ENCODE results near the gene TRIO.

The TRIO gene

DNA sequence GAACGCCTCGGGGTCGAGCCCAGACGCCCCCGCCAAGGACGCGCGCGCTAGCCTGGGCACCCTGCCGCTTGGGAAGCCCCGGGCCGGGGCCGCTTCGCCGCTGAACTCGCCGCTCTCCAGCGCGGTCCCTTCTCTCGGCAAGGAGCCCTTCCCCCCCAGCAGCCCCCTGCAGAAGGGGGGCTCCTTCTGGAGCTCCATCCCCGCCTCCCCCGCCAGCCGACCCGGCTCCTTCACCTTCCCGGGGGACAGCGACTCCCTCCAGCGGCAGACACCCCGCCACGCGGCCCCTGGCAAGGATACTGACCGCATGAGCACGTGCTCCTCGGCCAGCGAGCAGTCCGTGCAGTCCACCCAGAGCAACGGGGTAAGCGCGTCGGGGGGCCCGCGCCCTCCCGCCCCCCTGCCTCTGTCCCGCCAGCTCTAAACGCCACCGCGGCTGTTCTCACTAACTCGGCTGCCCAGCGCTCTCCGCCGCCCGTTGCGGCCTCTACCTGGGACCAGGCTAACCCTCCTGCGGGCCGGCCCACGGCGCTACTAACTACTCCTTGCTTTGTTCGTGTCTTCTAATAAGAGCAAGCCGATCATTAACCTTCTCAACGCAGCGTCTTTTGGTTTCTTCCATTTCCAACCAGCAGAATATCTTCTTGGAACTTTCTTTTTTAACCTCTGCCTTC lies 344.9 kb downstream of the TRIO start:
- no peak for DNase-seq (ENCODE audit: low read depth)

DNA sequence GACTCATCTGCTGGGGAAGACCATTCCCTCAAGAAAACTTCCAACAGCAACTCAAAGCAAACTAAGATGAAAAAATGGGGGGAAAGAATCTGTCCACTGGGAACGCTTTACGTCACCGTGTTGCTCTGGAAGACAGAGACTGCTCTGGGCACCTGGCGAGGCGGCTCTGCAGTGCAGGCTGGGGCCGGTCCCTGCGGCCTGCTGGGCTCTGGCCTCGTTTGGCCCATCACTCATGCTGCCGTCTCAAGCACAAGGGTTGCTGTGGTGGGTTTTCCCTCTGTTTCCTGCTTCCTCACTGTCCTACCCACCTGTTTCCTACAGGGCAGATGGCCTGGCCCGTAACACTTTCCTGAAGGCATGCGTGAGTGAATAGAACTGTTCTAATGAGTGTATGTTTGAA lies 345.6 kb downstream of the TRIO start:
- no peak for DNase-seq (ENCODE audit: low read depth)

DNA sequence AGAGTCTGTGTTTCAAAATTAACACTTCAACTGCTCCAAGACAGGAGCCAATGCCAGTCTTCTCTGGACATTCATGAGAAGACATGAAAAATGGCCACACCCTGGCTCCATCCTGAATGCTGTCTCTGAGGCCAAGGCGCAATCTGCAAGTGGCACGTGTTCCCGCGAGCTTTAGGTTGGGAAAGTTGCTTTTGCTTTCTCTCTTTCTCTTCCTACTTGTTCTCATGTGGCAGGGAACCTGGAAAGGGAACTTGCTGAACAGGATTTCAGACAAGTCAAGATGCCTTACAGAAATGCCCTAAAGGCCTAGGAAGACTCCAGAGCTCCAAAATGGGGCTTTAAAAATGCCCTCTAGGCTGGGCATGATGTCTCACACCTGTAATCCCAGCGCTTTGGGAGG lies 346.5 kb downstream of the TRIO start:
- DNase-seq (ENCODE audit: low read depth): no peak

DNA sequence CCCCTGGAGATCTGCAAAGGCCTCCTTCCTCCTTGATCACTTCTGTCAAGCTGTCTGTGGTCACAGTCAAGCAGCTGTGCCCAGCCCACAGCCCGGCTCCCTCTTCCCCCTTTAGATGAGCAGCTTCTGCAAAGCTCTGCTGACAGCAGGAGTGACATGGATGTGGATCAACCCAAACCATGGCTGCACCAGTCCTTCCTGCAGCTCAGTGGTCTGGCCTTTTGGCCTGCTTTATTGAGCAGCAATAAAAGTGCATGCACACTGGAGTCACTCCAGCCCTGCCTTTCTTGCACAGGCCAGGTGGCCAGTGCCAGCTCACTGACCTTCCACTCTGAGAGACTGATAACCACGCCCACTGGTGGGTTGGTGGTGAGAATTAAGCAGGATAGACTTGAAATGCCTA lies 347.2 kb downstream of the TRIO start:
- no peak for DNase-seq (ENCODE audit: low read depth)

DNA sequence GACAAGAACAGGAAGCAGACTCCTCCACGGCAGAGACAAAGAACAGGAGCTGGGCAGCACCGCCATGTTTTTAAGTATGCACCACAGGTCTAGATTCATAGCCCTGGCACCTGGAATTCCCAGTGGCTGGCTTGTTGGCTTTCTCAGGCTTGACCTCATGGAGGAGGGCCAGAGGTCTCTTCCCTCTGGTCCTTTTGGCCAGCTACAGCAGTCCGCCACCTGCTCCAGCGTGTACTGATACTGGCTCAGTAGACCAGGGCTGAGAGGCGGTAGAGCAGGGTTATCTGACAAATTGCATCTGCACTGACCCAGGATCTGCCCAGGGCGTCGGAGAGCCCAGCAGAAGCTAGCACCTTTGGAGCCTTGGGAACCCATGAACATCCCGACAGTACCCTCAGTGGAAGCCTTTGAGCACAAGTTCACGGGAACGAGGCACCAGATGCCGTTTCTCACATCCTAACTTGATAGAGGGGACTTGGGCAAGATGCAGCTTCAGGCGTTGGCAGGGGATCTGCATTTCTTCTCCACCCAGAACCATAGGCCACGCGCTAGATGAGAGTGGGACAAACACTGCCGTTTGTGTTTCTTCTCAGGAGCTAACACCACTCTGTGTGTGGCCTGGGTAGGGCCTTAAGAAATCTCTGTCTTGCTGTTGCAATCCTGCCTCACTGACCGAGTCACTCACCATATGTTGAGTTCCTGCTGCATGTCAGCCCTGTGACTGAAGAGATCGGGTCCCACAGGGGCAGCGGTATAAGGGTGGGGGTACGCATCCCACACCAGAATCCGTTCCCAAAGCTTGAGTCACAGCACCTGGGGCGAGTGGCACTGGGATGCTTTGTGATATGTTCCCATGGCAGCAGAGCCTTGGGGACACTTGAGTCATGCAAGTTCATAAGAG lies 348.1 kb downstream of the TRIO start:
- peak; percentile 79 for DNase-seq (ENCODE audit: low read depth)

DNA sequence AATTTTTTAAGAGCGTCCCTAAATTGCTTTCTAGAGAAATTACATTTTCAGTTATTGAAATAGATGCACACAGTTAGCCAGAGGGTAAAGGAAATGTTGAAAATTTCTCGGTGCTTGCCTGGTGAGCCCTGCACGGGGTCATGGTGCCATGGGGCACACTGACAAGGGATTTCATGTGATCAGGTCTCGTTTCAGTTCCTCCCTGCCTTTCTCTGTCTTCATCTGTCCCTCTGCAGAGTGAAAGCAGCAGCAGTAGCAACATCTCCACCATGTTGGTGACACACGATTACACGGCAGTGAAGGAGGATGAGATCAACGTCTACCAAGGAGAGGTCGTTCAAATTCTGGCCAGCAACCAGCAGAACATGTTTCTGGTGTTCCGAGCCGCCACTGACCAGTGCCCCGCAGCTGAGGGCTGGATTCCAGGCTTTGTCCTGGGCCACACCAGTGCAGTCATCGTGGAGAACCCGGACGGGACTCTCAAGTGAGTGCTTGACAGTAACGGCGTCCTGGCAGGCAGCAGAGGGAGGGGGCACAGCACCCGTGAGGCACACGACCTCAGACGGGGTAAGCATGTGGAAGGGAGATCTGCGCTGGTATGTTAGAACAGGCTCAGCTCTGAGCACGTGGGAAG lies 349.3 kb downstream of the TRIO start:
- DNase-seq (ENCODE audit: low read depth): no peak

DNA sequence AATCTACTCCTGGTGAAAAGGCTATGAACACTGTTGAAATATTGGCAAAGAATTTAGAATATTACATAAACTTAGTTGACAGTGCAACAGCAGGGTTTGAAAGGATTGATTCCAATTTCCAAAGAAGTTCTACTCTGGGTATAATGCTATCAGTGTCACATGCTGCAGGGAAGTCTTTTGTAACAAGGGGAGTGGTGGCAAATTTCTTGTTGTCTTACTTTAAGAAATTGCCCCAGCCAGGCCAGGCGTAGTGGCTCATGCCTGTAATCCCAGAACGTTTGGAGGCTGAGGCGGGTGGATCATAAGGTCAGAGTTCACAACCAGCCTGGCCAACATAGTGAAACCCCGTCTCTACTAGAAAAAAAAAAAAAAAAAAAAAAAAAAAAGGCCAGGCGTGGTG lies 352.2 kb downstream of the TRIO start:
- DNase-seq (ENCODE audit: low read depth): no peak

DNA sequence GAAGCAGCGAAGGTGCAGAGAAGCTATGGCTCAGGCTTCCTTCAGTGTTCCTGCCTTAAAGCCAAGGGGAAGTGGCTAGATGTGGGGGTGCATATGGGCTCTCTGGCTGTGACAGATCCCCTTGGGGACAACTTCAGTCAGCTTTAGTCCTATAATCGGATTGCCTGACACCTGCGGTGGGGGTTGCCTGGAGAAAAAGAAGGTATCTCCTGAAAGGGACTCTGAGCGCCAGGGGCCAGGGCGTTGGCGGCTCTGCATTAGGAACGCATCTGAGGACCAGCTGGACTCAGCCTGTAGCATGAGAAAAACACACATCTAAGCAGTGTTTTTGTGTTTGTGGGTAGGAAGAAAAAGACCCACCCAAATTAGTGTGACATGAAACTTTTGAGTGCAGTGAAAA lies 354.2 kb downstream of the TRIO start:
- DNase-seq (ENCODE audit: low read depth): no peak

DNA sequence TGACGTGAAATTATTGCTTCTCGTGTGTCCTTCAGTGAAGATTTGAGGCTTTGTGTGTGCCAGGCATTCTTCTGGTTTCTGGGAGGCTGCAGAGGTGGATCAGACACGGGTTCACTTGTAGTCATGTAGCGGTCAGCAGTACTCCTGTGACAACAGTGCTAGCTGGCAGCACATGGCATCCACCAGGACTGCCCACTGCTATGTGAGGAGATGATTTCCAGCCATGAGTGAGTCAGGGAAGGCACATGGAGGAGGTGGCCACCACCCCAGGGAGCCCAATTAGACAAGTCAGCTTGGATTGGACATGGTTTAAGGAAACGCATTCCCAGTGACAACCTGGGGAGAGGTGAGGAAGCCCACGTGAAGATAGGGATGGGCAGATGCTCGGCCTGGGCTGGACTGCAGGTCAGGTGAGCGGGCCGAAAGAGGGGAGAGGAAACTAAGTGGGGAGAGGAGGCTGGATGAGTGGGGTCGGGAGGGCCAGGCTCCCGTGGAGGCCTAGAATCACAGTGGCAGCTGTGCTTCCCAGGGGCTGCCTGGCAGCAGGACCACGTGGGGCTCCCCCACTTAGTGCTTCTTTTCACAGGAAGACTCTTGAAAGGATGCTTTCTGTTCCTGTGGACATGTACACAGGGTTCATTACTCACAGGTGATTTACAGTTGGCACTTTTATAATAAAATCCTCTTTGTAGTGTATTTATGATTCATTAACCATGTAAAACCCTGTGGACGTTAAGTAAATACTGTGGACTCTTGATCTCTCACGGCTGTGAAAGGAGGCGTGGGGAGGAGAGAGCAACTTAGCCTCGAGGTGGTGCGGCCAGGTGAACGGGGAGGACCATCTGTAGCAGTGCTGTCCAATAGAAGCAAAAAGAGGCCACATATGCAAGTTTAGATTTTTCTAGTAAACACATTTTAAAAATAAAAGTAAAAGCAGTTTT lies 358.5 kb downstream of the TRIO start:
- DNase-seq (ENCODE audit: low read depth): no peak

DNA sequence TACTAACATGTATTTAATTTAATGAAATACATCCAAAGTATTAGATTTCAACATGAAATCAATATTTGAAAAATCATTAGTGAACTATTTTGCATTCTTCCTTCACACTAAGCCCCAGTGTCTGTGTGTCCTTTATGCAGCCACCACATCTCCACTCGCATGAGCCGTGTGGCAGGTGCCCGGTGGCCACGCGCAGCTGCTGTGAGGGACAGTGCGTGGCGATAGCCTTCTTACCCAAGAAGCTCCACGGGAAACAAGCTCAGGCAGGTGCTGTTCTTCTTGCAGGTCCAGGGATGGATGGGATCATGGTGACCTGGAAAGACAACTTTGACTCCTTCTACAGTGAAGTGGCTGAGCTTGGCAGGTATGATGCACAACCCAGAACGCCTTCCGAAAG lies 359.1 kb downstream of the TRIO start:
- DNase-seq (ENCODE audit: low read depth): no peak

DNA sequence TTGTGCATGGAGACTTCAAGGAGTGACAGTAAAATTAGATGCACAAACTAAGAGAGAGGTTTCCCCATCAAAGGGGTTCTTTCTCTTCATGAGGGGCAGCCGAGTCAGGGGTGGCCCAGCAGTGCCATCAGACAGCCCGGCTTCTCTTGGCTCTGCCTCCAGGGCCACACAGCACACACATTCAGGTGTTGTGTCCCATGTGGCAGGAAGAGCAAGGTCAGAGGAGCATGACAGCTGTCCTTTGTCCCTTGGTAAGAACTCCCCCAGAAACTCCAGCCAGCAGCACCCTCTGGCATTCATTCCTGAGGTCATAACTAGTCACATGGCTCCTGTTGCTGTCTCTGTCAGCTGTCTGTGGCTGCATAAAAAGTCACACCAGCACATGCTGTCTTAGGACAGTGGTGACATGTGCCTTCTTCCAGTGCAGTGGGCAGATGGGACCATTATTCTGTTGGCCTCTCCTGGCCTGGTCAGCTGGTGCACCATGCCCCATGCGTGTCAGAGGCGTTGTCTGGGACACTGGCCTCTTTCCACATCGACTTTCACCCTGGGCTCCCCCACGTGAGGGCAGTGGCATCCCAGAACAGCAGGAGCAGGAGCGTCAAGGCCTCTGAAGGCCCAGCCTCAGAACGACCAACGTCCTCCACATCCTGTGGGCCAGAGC lies 360.0 kb downstream of the TRIO start:
- DNase-seq (ENCODE audit: low read depth): no peak

DNA sequence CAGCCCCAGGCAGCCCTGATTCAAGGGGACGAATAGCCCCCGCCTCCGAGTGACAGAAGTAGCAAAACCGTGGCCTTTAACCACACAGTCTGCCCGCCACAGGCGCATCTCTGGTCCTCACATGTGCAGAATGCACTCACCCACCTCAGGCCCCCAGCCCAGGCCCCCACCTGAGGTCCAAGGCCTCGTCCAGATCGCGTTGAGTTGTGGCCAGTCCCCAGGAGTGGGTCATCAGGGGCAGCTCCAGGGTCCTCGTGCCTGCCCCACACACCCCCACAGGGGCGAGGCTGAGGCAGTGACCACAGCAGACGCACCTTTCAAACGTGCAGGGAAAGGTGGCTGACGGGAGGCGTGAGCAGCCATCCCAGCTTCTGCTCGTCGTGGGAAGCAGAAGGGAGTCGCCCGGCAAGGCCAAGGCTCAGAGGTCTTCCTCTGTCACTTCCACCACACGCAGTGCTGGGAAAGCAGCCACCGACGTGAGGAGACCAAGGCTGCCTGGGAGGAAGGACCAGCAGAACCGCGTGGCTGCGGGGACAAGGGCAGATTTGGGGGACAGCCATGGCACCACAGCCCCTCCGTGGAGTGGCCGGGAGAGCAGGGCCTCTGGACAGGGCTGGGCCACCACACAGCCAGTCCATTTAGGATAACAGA lies 360.7 kb downstream of the TRIO start:
- DNase-seq (ENCODE audit: low read depth): no peak

DNA sequence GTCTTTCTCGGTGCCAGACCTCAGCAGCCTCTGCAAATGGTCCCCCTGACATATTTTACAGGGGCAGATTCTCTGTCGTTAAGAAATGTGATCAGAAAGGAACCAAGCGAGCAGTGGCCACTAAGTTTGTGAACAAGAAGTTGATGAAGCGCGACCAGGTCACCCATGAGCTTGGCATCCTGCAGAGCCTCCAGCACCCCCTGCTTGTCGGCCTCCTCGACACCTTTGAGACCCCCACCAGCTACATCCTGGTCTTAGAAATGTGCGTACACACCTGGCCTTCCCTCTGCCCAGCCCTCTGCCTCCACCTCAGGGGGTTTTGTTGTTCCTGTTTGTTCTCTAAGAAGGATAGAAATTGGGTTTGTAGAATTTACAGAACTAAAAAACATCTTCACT lies 361.2 kb downstream of the TRIO start:
- no peak for DNase-seq (ENCODE audit: low read depth)

DNA sequence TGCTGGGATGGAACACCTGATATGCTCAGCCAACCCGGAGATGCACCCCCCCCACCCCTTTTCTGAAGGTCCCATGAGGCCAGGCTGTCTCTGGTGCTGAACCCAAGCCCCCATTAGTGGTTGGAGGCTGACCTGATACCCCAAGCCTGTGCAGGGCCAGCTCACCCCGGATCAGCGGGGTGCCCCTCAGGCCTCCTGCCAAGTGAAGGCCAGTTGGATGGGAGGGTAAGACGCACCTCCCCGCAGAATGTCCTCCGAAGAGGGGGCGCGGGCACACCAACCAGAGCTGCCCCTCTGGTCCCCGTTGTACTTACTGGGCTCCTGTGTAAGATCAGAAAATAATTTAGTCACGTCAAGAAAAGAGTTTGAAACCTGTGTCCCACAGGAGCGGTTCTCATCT lies 361.7 kb downstream of the TRIO start:
- DNase-seq (ENCODE audit: low read depth): no peak

DNA sequence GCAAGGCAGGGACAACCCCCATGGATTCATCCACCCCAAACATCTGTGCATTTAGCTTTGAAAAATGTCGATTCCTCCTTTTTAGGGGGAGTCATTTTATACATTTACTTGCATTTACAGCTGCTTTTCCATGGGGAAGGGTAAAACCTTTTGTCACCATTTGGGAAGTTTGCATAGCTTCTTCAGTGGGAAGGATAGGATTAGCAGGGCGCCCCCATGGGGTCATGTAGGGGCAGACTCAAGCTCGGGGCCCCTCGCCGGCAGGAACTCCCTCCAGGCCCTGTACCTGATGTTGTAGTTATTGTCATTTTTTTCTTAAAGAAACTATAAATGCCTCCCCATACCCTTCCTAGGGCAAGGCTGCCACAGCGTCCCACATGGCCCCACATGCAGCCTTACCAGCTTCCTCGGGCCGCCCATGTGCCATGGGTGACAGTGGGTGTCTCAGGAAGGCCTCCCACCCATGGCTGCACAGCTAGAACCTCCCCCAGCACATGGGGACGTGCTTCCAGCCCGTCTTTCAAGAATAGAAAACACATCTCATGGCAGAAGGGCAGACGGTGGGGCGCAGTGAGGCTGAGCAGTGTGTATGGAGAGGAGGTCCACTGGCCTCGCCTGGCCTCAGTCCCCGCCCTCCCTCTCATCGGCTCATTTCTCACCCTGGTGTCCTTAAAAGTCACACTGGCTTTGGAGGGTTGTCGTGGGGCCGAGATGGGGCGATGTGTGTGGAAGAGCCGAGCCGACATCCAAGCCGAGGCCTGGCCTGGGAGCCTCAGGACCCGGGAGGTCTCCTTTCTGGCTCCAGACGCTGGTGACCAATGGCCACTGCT lies 362.4 kb downstream of the TRIO start:
- no peak for DNase-seq (ENCODE audit: low read depth)

DNA sequence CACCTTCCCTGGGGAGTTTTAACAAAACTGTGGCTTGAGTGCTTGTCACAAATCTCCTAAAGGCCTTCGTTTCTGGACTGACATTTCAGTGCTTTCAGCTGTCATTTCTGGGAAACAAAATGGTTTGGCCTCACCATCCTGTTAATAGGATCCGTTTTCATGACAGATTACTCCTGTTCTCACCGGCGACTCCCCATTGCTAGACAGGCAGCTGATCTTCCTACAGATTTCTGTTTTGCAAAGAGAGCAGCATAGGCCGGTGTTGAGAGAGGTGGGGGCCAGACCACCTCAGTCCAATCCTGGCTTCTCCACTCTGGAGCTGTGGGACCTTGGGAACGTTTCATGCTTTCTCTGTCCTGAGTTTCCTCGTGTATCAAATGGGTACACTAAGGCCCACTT lies 363.0 kb downstream of the TRIO start:
- no peak for DNase-seq (ENCODE audit: low read depth)

DNA sequence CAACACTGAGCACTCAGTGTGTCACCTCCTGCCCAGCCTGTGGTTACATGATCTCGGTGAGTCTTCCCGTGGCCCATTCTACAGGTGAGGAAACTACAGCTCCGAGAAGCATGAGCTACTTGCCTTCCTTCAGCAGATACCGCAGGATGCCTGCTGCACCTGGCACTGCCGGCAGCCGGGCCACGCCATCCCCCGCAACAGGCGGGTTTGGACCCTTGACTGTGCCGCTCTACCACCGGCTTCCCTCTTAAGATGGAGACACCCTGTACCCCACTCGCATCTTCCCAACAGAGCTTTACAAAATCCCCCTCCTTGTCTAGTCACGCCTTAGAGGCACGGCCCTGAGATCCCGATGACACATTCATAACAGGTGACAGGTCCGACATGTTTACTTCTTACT lies 363.5 kb downstream of the TRIO start:
- no peak for DNase-seq (ENCODE audit: low read depth)

DNA sequence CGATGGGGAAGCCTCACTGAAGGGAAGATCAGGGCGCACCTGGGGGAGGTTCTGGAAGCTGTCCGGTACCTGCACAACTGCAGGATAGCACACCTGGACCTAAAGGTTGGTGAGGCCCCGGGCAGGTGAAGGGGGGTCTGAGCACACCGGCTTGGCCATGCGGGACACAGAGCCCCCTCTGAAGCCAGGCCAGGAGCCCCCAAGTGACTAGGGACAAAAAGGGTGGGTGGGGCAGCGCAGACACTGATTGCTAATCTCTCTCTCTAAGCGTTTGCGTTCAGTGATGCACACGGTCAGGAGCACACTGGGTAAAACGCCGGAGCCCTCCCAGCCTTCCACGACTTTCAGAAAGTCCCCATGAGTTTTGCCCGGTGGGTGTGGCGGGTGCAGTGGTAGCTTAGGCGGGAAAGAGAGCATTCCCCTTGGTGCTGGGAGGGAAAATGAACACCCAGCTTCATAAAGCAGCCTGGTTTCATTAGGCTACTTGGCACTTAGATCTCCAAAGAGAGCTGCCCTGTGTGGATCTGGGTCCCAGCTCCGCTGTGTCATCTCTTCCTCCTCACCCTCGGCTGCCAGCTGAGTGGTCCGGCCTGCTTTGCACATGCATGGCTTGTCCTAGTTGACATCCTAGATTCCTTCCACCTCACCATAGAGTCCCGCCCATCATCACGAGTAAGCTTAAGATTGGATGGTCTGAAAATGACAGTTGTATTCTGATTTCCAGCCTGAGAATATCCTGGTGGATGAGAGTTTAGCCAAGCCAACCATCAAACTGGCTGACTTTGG lies 364.2 kb downstream of the TRIO start:
- DNase-seq (ENCODE audit: low read depth): no peak

DNA sequence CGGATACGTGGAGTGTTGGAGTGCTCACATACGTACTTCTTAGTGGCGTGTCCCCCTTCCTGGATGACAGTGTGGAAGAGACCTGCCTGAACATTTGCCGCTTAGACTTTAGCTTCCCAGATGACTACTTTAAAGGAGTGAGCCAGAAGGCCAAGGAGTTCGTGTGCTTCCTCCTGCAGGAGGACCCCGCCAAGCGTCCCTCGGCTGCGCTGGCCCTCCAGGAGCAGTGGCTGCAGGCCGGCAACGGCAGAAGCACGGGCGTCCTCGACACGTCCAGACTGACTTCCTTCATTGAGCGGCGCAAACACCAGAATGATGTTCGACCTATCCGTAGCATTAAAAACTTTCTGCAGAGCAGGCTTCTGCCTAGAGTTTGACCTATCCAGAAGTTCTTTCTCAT lies 364.9 kb downstream of the TRIO start:
- no peak for DNase-seq (ENCODE audit: low read depth)

All from amniotic epithelial cell (primary cell).